Endodermal cell (in vitro differentiated cells): ENCODE data around the gene HOXA11. TPM values are rescaled to one million over a fixed set of nuclear protein-coding genes. Genes with fewer than 3 reads are reported as not detected.

ENCODE experiments used
- DNase-seq: peaks from one replicate; pipeline ENCODE4 v3.0.0-alpha.2; 2017
- H3K27ac ChIP-seq: 2 replicates; pipeline ENCODE4 v1.5.1; 2013; ENCODE audit warnings: mild to moderate bottlenecking, low read depth, low read length, moderate library complexity
- H3K27me3 ChIP-seq: 2 replicates; pipeline ENCODE4 v1.6.1; 2013; ENCODE audit warnings: mild to moderate bottlenecking, low read length, moderate library complexity; ENCODE audit not compliant: insufficient read depth, control insufficient read depth, poor library complexity, severe bottlenecking
- H3K36me3 ChIP-seq: 2 replicates; pipeline ENCODE4 v1.7.0; 2013; ENCODE audit warnings: mild to moderate bottlenecking, low read length, moderate library complexity; ENCODE audit not compliant: control insufficient read depth, insufficient read depth
- H3K4me1 ChIP-seq: one replicate; pipeline ENCODE4 v1.7.0; 2013; ENCODE audit warnings: low read length; ENCODE audit not compliant: control insufficient read depth, insufficient read depth
- H3K4me3 ChIP-seq: 2 replicates; pipeline ENCODE4 v1.5.1; 2013; ENCODE audit warnings: mild to moderate bottlenecking, low read length, moderate library complexity
- H3K9ac ChIP-seq: 2 replicates; pipeline ENCODE4 v1.6.1; 2013; ENCODE audit warnings: mild to moderate bottlenecking, low read length, moderate library complexity; ENCODE audit not compliant: poor library complexity, severe bottlenecking; ENCODE audit errors: extremely low read depth
- H3K9me3 ChIP-seq: 2 replicates; pipeline ENCODE4 v1.6.1; 2013; ENCODE audit warnings: mild to moderate bottlenecking, low read length, moderate library complexity; ENCODE audit not compliant: control insufficient read depth
- H3K27ac Mint-ChIP-seq: 2 replicates; pipeline ENCODE4 v1.8.0; 2020; ENCODE audit warnings: mixed read lengths
- H3K27me3 Mint-ChIP-seq: 2 replicates; pipeline ENCODE4 v1.8.0; 2021; ENCODE audit warnings: mild to moderate bottlenecking, mixed read lengths; ENCODE audit not compliant: insufficient read depth
- H3K36me3 Mint-ChIP-seq: 2 replicates; pipeline ENCODE4 v1.8.0; 2020; ENCODE audit warnings: low read depth, mixed read lengths
- H3K4me1 Mint-ChIP-seq: 2 replicates; pipeline ENCODE4 v1.8.0; 2020; ENCODE audit warnings: mixed read lengths
- H3K4me3 Mint-ChIP-seq: 2 replicates; pipeline ENCODE4 v1.8.0; 2020; ENCODE audit warnings: mild to moderate bottlenecking, moderate library complexity, mixed read lengths
- H3K9me3 Mint-ChIP-seq: 2 replicates; pipeline ENCODE4 v1.8.0; 2020; ENCODE audit warnings: mild to moderate bottlenecking, mixed read lengths
- CTCF ChIP-seq: fragments of 200-600 bp; sonication (generic); conservative IDR thresholded peaks from 2 replicates; pipeline ENCODE4 v1.5.0; 2021; ENCODE audit warnings: antibody characterized with exemption, mild to moderate bottlenecking
- WGBS, 2 experiments: methylation state at CpG; one replicate each; pipeline versions ENCODE4 v1.1.5 to v1.1.7; 2013; ENCODE audit warnings: missing lambda C conversion rate in 2 of 2, mixed read lengths in 1 of 2; ENCODE audit not compliant: insufficient coverage in 1 of 2, insufficient read length in 1 of 2; 5-methylcytosine and 5-hydroxymethylcytosine counted together
- total RNA-seq, 2 donors: library from RNA; stranded (reverse); fragmentation: NEBNext Ultra II Directional in 1 of 2; extraction: Animal tissue kit (Norgen Biotek cat#: 25700) in 1 of 2; gene quantifications; 2 replicates in 1 of 2; 3 replicates in 1 of 2; pipeline ENCODE4 v1.2.1, GENCODE V29; 2021

HOXA11 gene
- total RNA-seq, 2 donors from 2014 or later, result not detected

DNA sequence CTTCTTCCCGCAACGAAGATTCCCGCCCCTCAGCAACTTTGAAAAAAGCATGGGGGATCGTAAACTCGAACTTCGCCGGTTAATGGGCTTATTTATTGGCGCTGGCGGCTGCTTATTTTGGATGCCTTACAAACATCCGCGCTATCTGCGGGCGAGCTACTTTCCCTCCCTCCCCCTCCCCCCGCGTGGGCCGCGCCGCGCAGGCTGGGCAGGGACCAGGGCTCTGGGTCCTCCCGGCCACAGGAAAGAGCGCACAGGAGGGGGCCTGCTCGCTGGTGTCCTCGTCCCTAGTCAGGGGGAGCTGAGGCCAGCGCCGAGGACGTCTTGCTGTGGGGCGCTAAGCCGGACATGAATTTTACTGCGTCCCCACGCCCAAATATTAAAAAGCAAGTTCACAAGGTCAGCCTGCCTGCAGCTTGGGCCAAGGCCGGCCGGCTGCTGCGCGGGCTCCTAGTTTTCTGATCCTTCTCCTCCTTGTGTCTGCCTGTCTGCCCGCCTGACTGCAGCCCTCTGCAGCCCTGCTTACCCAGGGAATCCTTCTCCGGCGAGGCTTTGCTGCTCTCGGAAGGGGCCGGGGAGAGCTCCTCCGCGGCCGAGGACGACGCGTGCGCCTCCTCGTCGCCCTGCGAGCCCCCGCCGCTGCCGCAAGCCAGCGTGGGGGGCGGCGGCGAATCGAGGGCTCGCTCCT is 12.1 kb downstream of the HOXA11 start:
- no peak for TF ChIP-seq CTCF
- Histone ChIP-seq H3K27ac (no peak overlapping the region), H3K36me3 (no peaks in the 10 kb centered on the region), H3K9ac (no peak overlapping the region), H3K27me3 (peaks cover 100% of the 10 kb centered on the region), H3K4me3 (no peak overlapping the region), H3K4me1 (no peaks in the 10 kb centered on the region), H3K9me3 (peaks cover 11% of the 10 kb centered on the region)
- Mint-ChIP-seq H3K9me3 (peaks cover 1% of the 10 kb centered on the region), H3K27ac (no peak overlapping the region), H3K36me3 (no peaks in the 10 kb centered on the region), H3K4me1 (no peaks in the 10 kb centered on the region), H3K27me3 (peaks cover 97% of the 10 kb centered on the region), H3K4me3 (no peak overlapping the region)
- peak; percentile 72 for DNase-seq
- WGBS, 2 experiments, result 1 to 2% methylated on average over 24 to 58 of the region's 58 CpGs

- Mint-ChIP-seq H3K4me1 (no peaks in the 10 kb centered on the region), H3K27ac (no peak overlapping the region), H3K4me3 (no peak overlapping the region), H3K27me3 (peaks cover 97% of the 10 kb centered on the region), H3K36me3 (no peaks in the 10 kb centered on the region), H3K9me3 (peaks cover 1% of the 10 kb centered on the region)
- Histone ChIP-seq H3K9me3 (peaks cover 11% of the 10 kb centered on the region), H3K36me3 (no peaks in the 10 kb centered on the region), H3K4me1 (no peaks in the 10 kb centered on the region), H3K27me3 (peaks cover 100% of the 10 kb centered on the region), H3K9ac (no peak overlapping the region), H3K4me3 (no peak overlapping the region), H3K27ac (no peak overlapping the region)
- WGBS, 2 experiments, result 9 to 12% methylated on average over 7 to 10 of the region's 10 CpGs
- no peak for TF ChIP-seq CTCF
- DNase-seq, result peak; percentile 49
Observed at GRCh38 chr7:27172315-27172774, 12.7 kb downstream of the HOXA11 start.

GRCh38 chr7:27171637-27172314 is 13.3 kb downstream of the HOXA11 start:
- H3K4me3 ChIP-seq, result no peak overlapping the region
- peaks cover 100% of the 10 kb centered on the region for H3K27me3 ChIP-seq

More at GRCh38 chr7:27171637-27172314, 13.3 kb downstream of the HOXA11 start:
- H3K4me3 Mint-ChIP-seq, result no peak overlapping the region
- H3K27me3 Mint-ChIP-seq, result peaks cover 97% of the 10 kb centered on the region
- peak; percentile 71 for DNase-seq
- H3K36me3 Mint-ChIP-seq, result no peaks in the 10 kb centered on the region
- H3K27ac Mint-ChIP-seq, result no peak overlapping the region
- WGBS, 2 experiments, result 8 to 9% methylated on average over 28 to 30 of the region's 30 CpGs
- H3K4me1 ChIP-seq, result no peaks in the 10 kb centered on the region
- H3K36me3 ChIP-seq, result no peaks in the 10 kb centered on the region
- H3K9ac ChIP-seq, result no peak overlapping the region
- peaks cover 11% of the 10 kb centered on the region for H3K9me3 ChIP-seq
- no peaks in the 10 kb centered on the region for H3K4me1 Mint-ChIP-seq
- H3K9me3 Mint-ChIP-seq, result peaks cover 1% of the 10 kb centered on the region
- TF ChIP-seq CTCF, result no peak
- no peak overlapping the region for H3K27ac ChIP-seq
